GM23338 (cell line): ENCODE measurements around the gene MARK2. TPM values are rescaled to one million over a fixed set of nuclear protein-coding genes. Genes with fewer than 3 reads are reported as not detected.
A peak's percentile ranks its signal among the peaks of the same experiment; 100 is the strongest.

Experiments
- ATAC-seq: fragments of 200-7000 bp; cut with Tn5 transposase; 3 replicates; pipeline ENCODE4 v1.9.1; 2020
- DNase-seq: peaks from one replicate; pipeline ENCODE4 v3.0.0-alpha.2; 2015; ENCODE audit warnings: low spot score
- H2AFZ ChIP-seq: fragments of 200-600 bp; sonication (generic); 2 replicates; pipeline ENCODE4 v1.8.0; 2016; ENCODE audit warnings: antibody characterized with exemption, mild to moderate bottlenecking, moderate library complexity
- H3F3A ChIP-seq: fragments of 200-600 bp; sonication (generic); replicated peaks from 2 replicates; pipeline ENCODE4 v1.8.0; 2017; ENCODE audit warnings: antibody characterized with exemption, mixed run types, low read depth
- H3K27ac ChIP-seq: fragments of 200-600 bp; sonication (generic); 2 replicates; pipeline ENCODE4 v1.6.1; 2016; ENCODE audit warnings: low read depth
- H3K27me3 ChIP-seq: fragments of 200-600 bp; sonication (generic); 2 replicates; pipeline ENCODE4 v1.8.0; 2016; ENCODE audit warnings: mild to moderate bottlenecking, mixed run types, moderate library complexity; ENCODE audit not compliant: insufficient read depth
- H3K36me3 ChIP-seq: fragments of 200-600 bp; sonication (generic); 2 replicates; pipeline ENCODE4 v1.8.0; 2016; ENCODE audit warnings: mild to moderate bottlenecking; ENCODE audit not compliant: insufficient read depth
- H3K4me1 ChIP-seq: fragments of 200-600 bp; sonication (generic); 2 replicates; pipeline ENCODE4 v1.8.0; 2016; ENCODE audit warnings: mild to moderate bottlenecking, moderate library complexity; ENCODE audit not compliant: insufficient read depth
- H3K4me2 ChIP-seq: fragments of 200-600 bp; sonication (generic); 2 replicates; pipeline ENCODE4 v1.7.1; 2017; ENCODE audit warnings: mixed run types
- H3K4me3 ChIP-seq: fragments of 200-600 bp; sonication (generic); 2 replicates; pipeline ENCODE4 v1.6.1; 2016; ENCODE audit warnings: mixed run types
- H3K79me2 ChIP-seq: fragments of 200-600 bp; sonication (generic); replicated peaks from 2 replicates; pipeline ENCODE4 v1.8.0; 2017; ENCODE audit warnings: mild to moderate bottlenecking; ENCODE audit not compliant: insufficient read depth
- H3K9me2 ChIP-seq: fragments of 200-600 bp; sonication (generic); 2 replicates; pipeline ENCODE4 v1.8.0; 2017; ENCODE audit not compliant: insufficient read depth
- H4K20me1 ChIP-seq: fragments of 200-600 bp; sonication (generic); replicated peaks from 2 replicates; pipeline ENCODE4 v1.8.0; 2017; ENCODE audit warnings: mild to moderate bottlenecking; ENCODE audit not compliant: insufficient read depth
- H3K27ac Mint-ChIP-seq: 2 replicates; pipeline ENCODE4 v1.8.0; 2020; ENCODE audit warnings: inconsistent platforms, mild to moderate bottlenecking, moderate library complexity, mixed read lengths
- H3K27me3 Mint-ChIP-seq: 3 replicates; pipeline ENCODE4 v1.8.0; 2022; ENCODE audit warnings: low read depth, mild to moderate bottlenecking, moderate library complexity, mixed read lengths, inconsistent platforms; ENCODE audit not compliant: insufficient read depth, poor library complexity
- H3K36me3 Mint-ChIP-seq: 3 replicates; pipeline ENCODE4 v1.8.0; 2021; ENCODE audit warnings: low read depth, mild to moderate bottlenecking, inconsistent platforms, moderate library complexity, mixed read lengths
- H3K4me1 Mint-ChIP-seq: 3 replicates; pipeline ENCODE4 v1.8.0; 2020; ENCODE audit warnings: mild to moderate bottlenecking, inconsistent platforms, mixed read lengths
- H3K4me3 Mint-ChIP-seq: 3 replicates; pipeline ENCODE4 v1.8.0; 2021; ENCODE audit warnings: moderate library complexity, mild to moderate bottlenecking, inconsistent platforms, mixed read lengths
- H3K9me3 Mint-ChIP-seq: 3 replicates; pipeline ENCODE4 v1.8.0; 2020; ENCODE audit warnings: moderate library complexity, mild to moderate bottlenecking, inconsistent platforms, mixed read lengths
- CREB1 ChIP-seq: fragments of 250-450 bp; sonication (Bioruptor Pico); IDR thresholded peaks from 2 replicates; pipeline ENCODE4 v1.5.0; 2020; ENCODE audit warnings: low read depth, mild to moderate bottlenecking, moderate library complexity
- ETS1 ChIP-seq: IDR thresholded peaks from 2 replicates; pipeline ENCODE4 v1.6.1; 2016; ENCODE audit warnings: antibody characterized with exemption
- EZH2 ChIP-seq: fragments of 200-600 bp; sonication (generic); IDR thresholded peaks from one replicate; pipeline ENCODE4 v1.8.0; 2017; ENCODE audit warnings: antibody characterized with exemption, mild to moderate bottlenecking, low read depth; ENCODE audit not compliant: unreplicated experiment
- EZH2phosphoT487 ChIP-seq: fragments of 200-600 bp; sonication (generic); IDR thresholded peaks from one replicate; pipeline ENCODE4 v1.8.1; 2018; ENCODE audit warnings: antibody characterized with exemption; ENCODE audit not compliant: unreplicated experiment
- JUNB ChIP-seq: IDR thresholded peaks from one replicate; pipeline ENCODE4 v1.6.1; 2016; ENCODE audit warnings: antibody characterized with exemption; ENCODE audit not compliant: unreplicated experiment
- NANOG ChIP-seq: IDR thresholded peaks from 2 replicates; pipeline ENCODE4 v1.6.1; 2016; ENCODE audit warnings: antibody characterized with exemption, borderline replicate concordance
- REST ChIP-seq: IDR thresholded peaks from one replicate; pipeline ENCODE4 v1.6.1; 2018; ENCODE audit warnings: antibody characterized with exemption; ENCODE audit not compliant: unreplicated experiment
- STAT1 ChIP-seq: IDR thresholded peaks from one replicate; pipeline ENCODE4 v1.6.1; 2016; ENCODE audit warnings: antibody characterized with exemption; ENCODE audit not compliant: unreplicated experiment
- ZNF331 ChIP-seq: fragments of 250-450 bp; sonication (Bioruptor Pico); IDR thresholded peaks from 2 replicates; pipeline ENCODE4 v1.5.0; 2020; ENCODE audit warnings: low read depth, mild to moderate bottlenecking, moderate library complexity
- polyA plus RNA-seq: library from polyadenylated mRNA; unstranded; fragments of >200 nt; fragmentation: Nextera tagmentation; extraction: Ambion mirVana; gene quantifications from 2 replicates; pipeline ENCODE4 v1.2.1, GENCODE V29; 2016
- total RNA-seq: library from RNA; depleted of rRNA; stranded (reverse); fragments of >200 nt; shearing (Covaris generic); gene quantifications from 2 replicates; pipeline ENCODE4 v1.2.3, GENCODE V29; 2014
- TF ChIP-seq, protein P1 (sequence below), 2 experiments: fragments of 200-600 bp in 1 of 2; sonication (generic) in 1 of 2; conservative IDR thresholded peaks; 2 replicates each; pipeline versions ENCODE4 v1.5.1 to v1.6.1; 2016 to 2017; ENCODE audit warnings: antibody characterized with exemption in 2 of 2, low read depth in 2 of 2, mild to moderate bottlenecking in 2 of 2, moderate library complexity in 1 of 2

MARK2 gene
- total and polyA plus RNA-seq, 2 experiments from 2014 or later, result 18.7 to 42.6 TPM

GRCh38 chr11:63867511-63867910 is 28.6 kb downstream of the MARK2 start:
- ATAC-seq, result no peak
- peak overlapping the region; percentile 1; the same call in 1 of the 2 replicates for H3K27ac ChIP-seq
- Mint-ChIP-seq H3K4me3 (no peak overlapping the region), H3K9me3 (no peaks in the 10 kb centered on the region), H3K27me3 (peaks cover 2% of the 10 kb centered on the region), H3K27ac (no peak overlapping the region; the same call in 1 of the 2 replicates), H3K4me1 (peaks cover 62% of the 10 kb centered on the region), H3K36me3 (peaks cover under 1% of the 10 kb centered on the region; the same call in 2 of the 3 replicates)
- H3K27me3 ChIP-seq, result no peaks in the 10 kb centered on the region
- H3F3A ChIP-seq, result peaks cover 9% of the 10 kb centered on the region; the same call in 1 of the 2 replicates
- TF ChIP-seq CREB1 (CRISPR knock-in tag) (no peak), NANOG (no peak), STAT1 (no peak), JUNB (no peak)
- no peaks in the 10 kb centered on the region for H3K9me2 ChIP-seq
- peaks cover 89% of the 10 kb centered on the region for H3K79me2 ChIP-seq
- peak overlapping the region; percentile 45; the same call in 1 of the 2 replicates for H3K4me2 ChIP-seq
- no peak for DNase-seq
- H4K20me1 ChIP-seq, result peaks cover 42% of the 10 kb centered on the region
- H2AFZ ChIP-seq, result no peak overlapping the region
- peaks cover 32% of the 10 kb centered on the region for H3K4me1 ChIP-seq
- no peak overlapping the region for H3K4me3 ChIP-seq
- H3K36me3 ChIP-seq, result no peaks in the 10 kb centered on the region; the same call in 1 of the 2 replicates

- H3K79me2 ChIP-seq, result peaks cover 89% of the 10 kb centered on the region
- peaks cover 33% of the 10 kb centered on the region for H3K4me1 ChIP-seq
- no peaks in the 10 kb centered on the region for H3K9me2 ChIP-seq
- peaks cover 9% of the 10 kb centered on the region; the same call in 1 of the 2 replicates for H3F3A ChIP-seq
- H3K9me3 Mint-ChIP-seq, result no peaks in the 10 kb centered on the region
- H3K36me3 ChIP-seq, result no peaks in the 10 kb centered on the region; the same call in 1 of the 2 replicates
- 0 out of 2 replicates have a peak overlapping the region, but pooled peaks have one; percentile 31 for H3K27ac Mint-ChIP-seq
- H4K20me1 ChIP-seq, result peaks cover 42% of the 10 kb centered on the region
- TF ChIP-seq JUNB, result no peak
- TF ChIP-seq EZH2phosphoT487, result no peak
- no peak for TF ChIP-seq STAT1
- no peak for TF ChIP-seq ETS1
- TF ChIP-seq ZNF331 (CRISPR knock-in tag), result no peak
- TF ChIP-seq, protein P1, sequence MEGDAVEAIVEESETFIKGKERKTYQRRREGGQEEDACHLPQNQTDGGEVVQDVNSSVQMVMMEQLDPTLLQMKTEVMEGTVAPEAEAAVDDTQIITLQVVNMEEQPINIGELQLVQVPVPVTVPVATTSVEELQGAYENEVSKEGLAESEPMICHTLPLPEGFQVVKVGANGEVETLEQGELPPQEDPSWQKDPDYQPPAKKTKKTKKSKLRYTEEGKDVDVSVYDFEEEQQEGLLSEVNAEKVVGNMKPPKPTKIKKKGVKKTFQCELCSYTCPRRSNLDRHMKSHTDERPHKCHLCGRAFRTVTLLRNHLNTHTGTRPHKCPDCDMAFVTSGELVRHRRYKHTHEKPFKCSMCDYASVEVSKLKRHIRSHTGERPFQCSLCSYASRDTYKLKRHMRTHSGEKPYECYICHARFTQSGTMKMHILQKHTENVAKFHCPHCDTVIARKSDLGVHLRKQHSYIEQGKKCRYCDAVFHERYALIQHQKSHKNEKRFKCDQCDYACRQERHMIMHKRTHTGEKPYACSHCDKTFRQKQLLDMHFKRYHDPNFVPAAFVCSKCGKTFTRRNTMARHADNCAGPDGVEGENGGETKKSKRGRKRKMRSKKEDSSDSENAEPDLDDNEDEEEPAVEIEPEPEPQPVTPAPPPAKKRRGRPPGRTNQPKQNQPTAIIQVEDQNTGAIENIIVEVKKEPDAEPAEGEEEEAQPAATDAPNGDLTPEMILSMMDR (conservative IDR thresholded peaks at IDR 0.05; ENCODE audit: low read depth in 2 of 2), result no peak
- TF ChIP-seq EZH2, result no peak
- TF ChIP-seq REST, result no peak
- no peak for TF ChIP-seq NANOG
- DNase-seq (no peak), ATAC-seq (no peak)
- no peaks in the 10 kb centered on the region for H3K27me3 Mint-ChIP-seq
- no peak overlapping the region for H2AFZ ChIP-seq
- H3K4me3 Mint-ChIP-seq, result no peak overlapping the region
- H3K27ac ChIP-seq, result 0 out of 2 replicates have a peak overlapping the region, but pooled peaks have one; percentile 55
- H3K4me1 Mint-ChIP-seq, result peaks cover 63% of the 10 kb centered on the region
- H3K36me3 Mint-ChIP-seq, result no peaks in the 10 kb centered on the region; the same call in 2 of the 3 replicates
- no peak overlapping the region for H3K4me2 ChIP-seq
- no peaks in the 10 kb centered on the region for H3K27me3 ChIP-seq
- H3K4me3 ChIP-seq, result no peak overlapping the region
These were observed 29.6 kb downstream of the MARK2 start for GRCh38 chr11:63868399-63869064.
